GM19452 (cell line): ENCODE measurements around the gene CDKN2D.
"Not testable (repeated sequence)": the region's sequence is repeated elsewhere in the genome, so short reads cannot be mapped to it uniquely, and the experiment has no call there.

Experiments
- ATAC-seq: cut with Tn5 transposase; IDR thresholded peaks from one replicate; pipeline ENCODE4 v1.9.1; 2021; ENCODE audit not compliant: unreplicated experiment

The CDKN2D gene

GRCh38 chr19:10553087-10553667 is 15.6 kb downstream of the CDKN2D start:
- ATAC-seq, result no peak

DNA sequence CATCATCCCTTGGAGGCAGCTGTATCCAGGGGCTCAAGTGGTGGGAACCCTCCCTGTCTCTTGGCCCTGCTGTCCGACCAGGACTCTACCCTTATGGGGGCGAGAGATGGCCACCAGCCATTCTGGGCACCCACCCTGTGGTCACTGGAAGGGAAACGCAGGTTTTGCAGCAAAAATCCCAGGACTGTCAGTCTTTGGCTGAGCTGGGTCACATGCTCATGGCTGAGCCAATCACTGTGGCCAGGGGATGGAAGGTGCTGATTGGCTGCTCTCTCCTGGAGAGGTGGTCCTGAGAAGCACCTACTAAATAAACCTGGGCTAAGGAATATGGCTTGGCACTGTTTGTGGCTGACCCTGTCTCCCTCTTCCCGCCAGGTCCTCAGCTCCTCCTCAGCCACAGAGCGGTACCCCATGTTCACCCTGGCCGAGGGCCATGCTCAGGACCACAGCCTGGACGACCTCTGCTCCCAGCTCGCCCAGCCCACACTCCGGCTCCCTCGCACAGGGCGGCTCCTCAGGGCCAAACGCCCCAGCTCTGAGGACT is 16.2 kb downstream of the CDKN2D start:
- no peak for ATAC-seq

- no peak for ATAC-seq
Measured at GRCh38 chr19:10551698-10552301, 17.0 kb downstream of the CDKN2D start.

GRCh38 chr19:10551006-10551405 is 17.8 kb downstream of the CDKN2D start:
- ATAC-seq, result not testable (repeated sequence)

DNA sequence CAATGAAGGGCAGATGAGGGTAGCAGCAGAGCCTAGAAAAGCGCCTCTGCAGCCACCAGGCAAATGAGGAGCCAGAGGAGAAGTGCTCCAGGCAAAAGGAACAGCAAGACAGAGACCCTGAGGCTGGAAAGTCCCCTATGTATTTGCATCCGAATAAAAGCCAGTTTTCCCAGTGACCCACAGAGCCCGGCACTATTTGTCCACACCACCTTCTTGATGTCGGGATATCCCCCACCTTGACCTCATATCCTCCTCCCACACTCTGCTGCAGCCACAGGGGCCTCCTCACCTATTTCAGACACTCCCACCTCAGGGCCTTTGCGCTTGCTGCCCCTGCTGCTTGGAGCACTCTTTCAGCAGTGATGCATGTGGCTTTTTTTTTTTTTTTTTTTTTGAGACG is 18.4 kb downstream of the CDKN2D start:
- ATAC-seq, result no peak

GRCh38 chr19:10549733-10550132 is 19.0 kb downstream of the CDKN2D start:
- ATAC-seq, result no peak

- ATAC-seq, result no peak
Measured at GRCh38 chr19:10548746-10549276, 20.0 kb downstream of the CDKN2D start.

DNA sequence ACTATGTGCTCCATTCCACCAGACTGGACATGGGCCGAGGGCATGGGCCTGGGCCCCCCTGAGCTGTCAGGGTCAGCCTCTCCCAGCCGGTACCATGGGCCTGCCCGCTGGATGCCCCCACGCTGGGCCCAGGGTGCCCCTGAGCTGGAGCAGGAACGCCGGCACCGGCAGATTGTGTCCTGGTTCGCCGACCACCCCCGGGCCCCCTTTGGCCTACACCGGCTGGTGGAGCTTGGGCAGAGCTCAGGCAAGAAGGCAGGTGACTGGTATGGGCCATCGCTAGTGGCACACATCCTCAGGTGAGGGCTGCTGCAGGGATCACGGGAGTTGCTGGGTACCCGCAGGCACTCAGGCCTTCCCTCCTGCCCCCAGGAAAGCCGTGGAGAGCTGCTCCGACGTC is 22.0 kb downstream of the CDKN2D start:
- ATAC-seq, result no peak

DNA sequence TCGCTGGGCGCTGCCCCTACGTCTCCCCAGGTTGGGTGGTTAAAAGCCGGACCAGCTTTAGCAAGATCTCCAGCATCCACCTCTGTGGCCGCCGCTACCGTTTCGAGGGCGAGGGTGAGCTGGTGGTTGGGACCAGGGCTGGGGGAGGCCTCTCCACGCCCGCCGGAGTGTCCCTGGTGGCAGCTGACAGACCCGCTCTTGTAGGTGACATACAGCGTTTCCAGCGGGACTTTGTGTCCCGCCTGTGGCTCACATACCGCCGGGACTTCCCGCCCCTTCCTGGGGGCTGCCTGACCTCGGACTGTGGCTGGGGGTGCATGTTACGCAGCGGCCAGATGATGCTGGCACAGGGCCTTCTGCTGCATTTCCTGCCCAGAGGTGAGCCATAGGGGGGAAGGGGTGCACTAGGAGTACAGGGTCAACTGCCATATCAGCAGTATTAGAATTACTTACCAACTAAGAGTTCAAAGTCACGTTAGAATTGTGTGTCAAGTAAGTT is 24.0 kb downstream of the CDKN2D start:
- ATAC-seq, result no peak

DNA sequence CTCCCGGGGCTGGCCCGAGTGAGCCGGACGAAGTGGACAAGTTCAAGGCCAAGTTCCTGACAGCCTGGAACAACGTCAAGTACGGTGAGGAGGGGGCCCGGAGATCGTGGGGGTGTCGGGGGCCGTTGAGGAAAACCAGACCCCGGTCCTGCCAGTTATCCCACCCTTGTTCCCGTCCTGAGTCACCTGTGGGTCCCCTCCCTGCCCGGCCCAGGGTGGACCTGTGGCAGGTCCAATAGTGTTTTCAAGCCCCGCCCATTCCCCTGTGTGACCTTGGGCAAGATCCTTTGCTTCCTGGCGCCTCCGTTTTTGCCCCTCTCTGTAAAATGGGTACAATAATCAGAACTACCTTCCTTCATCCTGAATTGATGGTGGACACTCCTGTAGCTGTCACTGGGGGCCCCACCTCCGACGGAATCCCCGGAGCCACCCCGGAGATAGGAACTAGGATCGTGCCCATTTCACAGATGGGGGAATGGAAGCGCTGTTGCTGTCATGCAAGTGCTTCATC is 24.5 kb downstream of the CDKN2D start:
- ATAC-seq, result no peak

GRCh38 chr19:10543420-10544241 is 25.1 kb downstream of the CDKN2D start, which contains the start of gene ATG4D:
Gene ATG4D (plus strand): TSS chr19:10543904. CDS start chr19:10544091, 187 bp downstream.
- peak; percentile 90 for ATAC-seq

DNA sequence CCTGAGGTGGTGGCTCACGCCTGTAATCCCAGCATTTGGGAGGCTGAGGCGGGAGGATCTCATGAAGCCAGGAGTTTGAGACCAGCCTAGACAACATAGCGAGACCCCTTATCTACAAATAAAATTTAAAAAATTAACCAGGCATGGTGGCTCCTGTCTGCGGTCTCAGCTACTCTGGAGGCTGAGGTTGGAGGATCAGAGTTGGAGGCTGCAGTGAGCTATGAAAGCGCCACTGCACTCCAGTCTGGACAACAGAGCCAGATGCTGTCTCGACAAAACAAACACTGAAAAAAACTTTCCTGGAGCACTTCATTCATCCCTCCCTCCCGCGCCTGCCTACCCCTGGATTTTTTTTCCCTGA is 25.7 kb downstream of the CDKN2D start:
- no peak for ATAC-seq

DNA sequence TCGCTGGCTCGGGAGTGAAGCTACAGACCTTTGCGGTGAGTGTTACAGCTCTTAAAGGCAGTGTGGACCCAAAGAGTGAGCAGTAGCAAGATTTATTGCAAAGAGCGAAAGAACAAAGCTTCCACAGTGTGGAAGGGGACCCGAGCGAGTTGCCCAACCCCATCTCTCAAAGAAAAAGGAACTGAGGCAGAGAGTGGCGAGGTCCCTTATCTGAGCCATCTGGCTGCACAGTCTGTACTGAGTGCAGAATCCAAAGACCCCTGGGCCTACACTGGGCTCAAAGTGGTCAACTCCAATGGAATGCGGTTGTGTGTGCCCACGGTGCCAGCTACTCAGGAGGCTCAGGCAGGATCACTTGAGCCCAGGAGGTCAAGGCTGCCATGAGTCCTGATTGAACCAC is 29.8 kb downstream of the CDKN2D start:
- not testable (repeated sequence) for ATAC-seq

DNA sequence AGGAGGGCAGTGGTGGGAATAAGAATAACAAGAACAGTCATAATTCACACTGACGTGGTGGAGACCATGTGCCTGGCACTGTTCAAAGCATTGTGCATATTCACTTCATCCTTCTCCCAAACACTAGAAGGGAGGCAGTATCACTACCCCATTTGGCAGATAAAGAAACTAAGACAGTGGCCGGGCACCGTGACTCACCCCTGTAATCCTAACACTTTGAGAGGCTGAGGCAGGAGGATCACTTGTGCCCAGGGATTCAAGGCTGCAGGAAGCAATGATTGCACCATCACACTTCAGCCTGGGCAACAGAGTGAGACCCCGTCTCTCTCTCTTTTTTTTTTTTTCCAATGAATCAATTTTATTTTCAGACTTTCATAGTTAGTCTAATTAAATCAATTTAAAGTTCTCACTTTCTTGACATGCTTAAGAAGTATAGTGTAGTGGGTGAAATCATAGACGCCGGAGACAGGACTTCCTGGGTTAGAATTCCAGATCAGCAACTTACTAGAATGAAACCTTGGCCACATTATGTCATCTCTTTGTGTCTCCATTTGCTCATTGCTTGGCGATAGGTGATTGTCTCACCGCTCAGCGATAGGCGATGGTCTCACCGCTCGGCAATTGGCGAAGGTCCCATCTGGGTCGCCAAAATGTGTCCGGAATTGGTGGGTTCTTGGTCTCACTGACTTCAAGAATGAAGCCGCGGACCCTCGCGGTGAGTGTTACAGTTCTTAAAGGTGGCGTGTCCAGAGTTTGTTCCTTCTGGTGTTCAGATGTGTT is 30.4 kb downstream of the CDKN2D start:
- ATAC-seq, result no peak

DNA sequence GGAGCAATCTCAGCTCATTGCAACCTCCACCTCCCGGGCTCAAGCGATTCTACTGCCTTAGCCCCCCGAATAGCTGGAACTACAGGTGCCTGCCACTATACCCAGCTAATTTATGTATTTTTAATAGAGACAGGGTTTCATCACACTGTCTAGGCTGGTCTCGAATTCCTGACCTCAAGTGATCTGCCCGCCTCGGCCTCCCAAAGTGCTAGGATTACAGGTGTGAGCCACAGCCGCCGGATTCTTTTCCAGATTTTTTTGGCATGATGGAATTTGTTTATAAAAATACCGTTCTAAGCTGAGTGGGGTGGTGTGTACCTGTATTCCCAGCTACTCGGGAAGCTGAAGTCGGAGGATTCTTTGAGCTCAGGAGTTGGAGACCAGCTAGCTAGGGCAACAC is 31.1 kb downstream of the CDKN2D start:
- ATAC-seq, result no peak

DNA sequence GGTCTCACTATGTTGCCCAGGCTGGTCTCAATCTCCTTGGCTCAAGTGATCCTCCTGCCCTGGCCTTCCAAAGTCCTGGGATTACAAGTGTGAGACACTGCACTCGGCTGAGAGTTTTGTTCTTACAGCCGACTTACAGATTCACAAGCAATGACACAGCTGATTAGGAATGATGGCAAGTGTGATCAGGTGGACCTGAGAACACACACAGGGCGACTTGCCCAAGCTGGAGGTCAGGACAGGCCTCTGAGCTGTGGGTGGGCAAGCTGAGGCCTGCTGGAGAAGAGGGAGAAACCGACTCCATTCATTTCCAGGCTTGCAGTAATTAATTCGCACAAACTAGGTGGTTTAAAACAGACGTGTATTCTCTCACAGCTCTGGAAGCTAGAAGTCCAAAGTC is 33.2 kb downstream of the CDKN2D start:
- ATAC-seq, result no peak

- ATAC-seq, result no peak
Measured at GRCh38 chr19:10533646-10534386, 35.0 kb downstream of the CDKN2D start.

- ATAC-seq, result no peak
Measured at GRCh38 chr19:10532457-10532856, 36.3 kb downstream of the CDKN2D start.

GRCh38 chr19:10526887-10527286 is 41.9 kb downstream of the CDKN2D start:
- not testable (repeated sequence) for ATAC-seq

- ATAC-seq, result no peak
Measured at GRCh38 chr19:10525636-10526035, 43.1 kb downstream of the CDKN2D start.
